Lower lobe of right lung (tissue), 2 donors: ENCODE results near the gene NSA2. TPM values are rescaled to one million over a fixed set of nuclear protein-coding genes. Genes with fewer than 3 reads are reported as not detected.
"Not testable (repeated sequence)": the region's sequence is repeated elsewhere in the genome, so short reads cannot be mapped to it uniquely, and the experiment has no call there.

ENCODE experiments used
- ATAC-seq, 2 donors: fragments of 200-7000 bp; cut with Tn5 transposase; one replicate each; pipeline ENCODE4 v1.9.1; 2020 to 2022; ENCODE audit warnings: mild to moderate bottlenecking in 2 of 2, moderate library complexity in 2 of 2
- DNase-seq: peaks from one replicate; pipeline ENCODE4 v3.0.0-alpha.2; 2020
- H3K27ac ChIP-seq: fragments of 200-600 bp; one replicate; pipeline ENCODE4 v1.8.0; 2022
- H3K27me3 ChIP-seq: fragments of 200-600 bp; one replicate; pipeline ENCODE4 v1.8.0; 2022; ENCODE audit warnings: low read depth
- H3K36me3 ChIP-seq: fragments of 200-600 bp; one replicate; pipeline ENCODE4 v1.8.0; 2022; ENCODE audit warnings: mild to moderate bottlenecking
- H3K4me1 ChIP-seq: fragments of 200-600 bp; one replicate; pipeline ENCODE4 v1.8.0; 2022
- H3K4me3 ChIP-seq: fragments of 200-600 bp; one replicate; pipeline ENCODE4 v1.8.0; 2022; ENCODE audit warnings: mild to moderate bottlenecking
- H3K9me3 ChIP-seq: fragments of 200-600 bp; one replicate; pipeline ENCODE4 v1.8.0; 2022
- CTCF ChIP-seq: fragments of 200-600 bp; IDR thresholded peaks from one replicate; pipeline ENCODE4 v1.8.0; 2022; ENCODE audit warnings: antibody characterized with exemption, mild to moderate bottlenecking
- intact Hi-C: fragments of 100-400 bp; cut with DNase I; formaldehyde crosslinking; loops from one replicate; pipeline ENCODE4 v1.11.0; 2022
- total RNA-seq: library from RNA; stranded (reverse); fragmentation: NEBNext Ultra II Directional; extraction: Animal tissue kit (Norgen Biotek cat#: 25700); gene quantifications from one replicate; pipeline ENCODE4 v1.2.1, GENCODE V29; 2021
- donor health status: DM: no; HTN: yes; CAD: no; lungs with severe emphysema.

NSA2 gene
- total RNA-seq, 1 donor from 2014 or later, result 51.7 TPM

DNA sequence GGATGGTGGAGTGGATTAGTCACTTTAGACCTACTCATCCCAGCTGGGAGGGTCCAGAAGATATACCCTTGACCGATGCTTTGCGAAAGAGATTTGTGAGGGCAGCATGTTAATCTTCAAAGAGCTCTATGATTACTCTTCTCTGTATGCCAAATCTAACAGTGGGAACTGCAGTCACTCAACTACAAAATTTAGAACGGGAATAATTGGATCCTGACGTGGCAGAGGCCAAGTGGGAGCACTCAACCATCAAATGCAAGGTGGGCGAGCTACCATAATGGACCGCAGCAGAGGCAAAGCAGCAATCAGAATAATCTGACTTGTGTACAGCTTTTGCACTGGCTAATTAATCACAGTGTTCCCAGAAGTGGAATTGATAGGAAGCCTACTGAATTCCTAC, 20.4 kb downstream of the NSA2 start:
- intact Hi-C loops, result no loop called here
- DNase-seq (no peak), ATAC-seq (no peak)
- Histone ChIP-seq H3K27me3 (no peaks in the 10 kb centered on the region), H3K4me1 (no peaks in the 10 kb centered on the region), H3K4me3 (no peak overlapping the region), H3K9me3 (no peaks in the 10 kb centered on the region), H3K27ac (no peak overlapping the region), H3K36me3 (no peaks in the 10 kb centered on the region)
- TF ChIP-seq CTCF, result no peak

DNA sequence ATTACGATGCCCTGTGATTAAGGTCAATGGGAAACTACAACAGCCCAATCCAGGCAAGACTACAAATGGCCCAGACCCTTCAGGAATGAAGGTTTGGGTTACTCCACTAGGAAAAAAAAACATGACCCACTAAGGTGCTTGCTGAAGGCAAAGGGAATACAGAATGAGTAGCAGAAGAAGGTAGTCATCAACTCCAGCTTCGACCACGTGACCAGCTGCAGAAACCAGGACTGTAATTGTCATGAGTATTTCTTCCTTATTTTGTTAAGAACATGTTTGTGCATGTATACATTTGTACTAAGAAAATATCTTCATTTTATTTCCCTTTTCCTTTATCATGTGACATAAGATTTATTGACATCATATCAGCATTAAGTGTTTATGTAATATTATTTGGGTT, 24.6 kb downstream of the NSA2 start:
- H3K4me3 ChIP-seq, intact Hi-C loops, DNase-seq, H3K27ac ChIP-seq, H3K27me3 ChIP-seq, H3K36me3 ChIP-seq, H3K9me3 ChIP-seq, ATAC-seq, H3K4me1 ChIP-seq: not testable (repeated sequence)

- intact Hi-C loops, result no loop called here
- Histone ChIP-seq H3K4me1 (no peaks in the 10 kb centered on the region), H3K4me3 (no peak overlapping the region), H3K36me3 (no peaks in the 10 kb centered on the region), H3K9me3 (no peaks in the 10 kb centered on the region), H3K27me3 (no peaks in the 10 kb centered on the region), H3K27ac (no peak overlapping the region)
- no peak for DNase-seq
- ATAC-seq, result no peak
- no peak for TF ChIP-seq CTCF
Observed at GRCh38 chr5:74798977-74799911, 32.2 kb downstream of the NSA2 start.

DNA sequence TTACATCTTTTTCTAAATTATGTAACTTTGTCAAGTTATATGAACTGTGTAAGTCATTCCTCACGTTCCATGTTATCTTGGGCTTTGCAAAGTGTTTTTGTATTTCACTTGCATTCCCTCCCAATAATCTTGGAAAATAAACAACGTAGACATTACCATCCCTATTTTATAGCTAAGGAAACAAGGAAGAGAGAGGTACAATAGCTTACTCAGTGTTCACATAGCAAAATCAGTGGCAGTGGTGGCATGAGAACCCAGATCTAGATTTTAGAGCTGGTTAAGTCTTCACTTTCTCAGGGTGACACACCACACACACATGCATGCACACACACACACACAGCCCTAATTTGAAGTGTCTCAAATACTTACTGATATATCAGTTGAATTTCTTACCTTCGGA, 34.1 kb downstream of the NSA2 start:
- intact Hi-C loops, result no loop called here
- no peak for DNase-seq
- H3K4me1 ChIP-seq, result no peaks in the 10 kb centered on the region
- ATAC-seq, result no peak
- no peak overlapping the region for H3K27ac ChIP-seq
- no peak for TF ChIP-seq CTCF
- no peaks in the 10 kb centered on the region for H3K36me3 ChIP-seq
- no peak overlapping the region for H3K4me3 ChIP-seq
- H3K27me3 ChIP-seq, result no peaks in the 10 kb centered on the region
- no peaks in the 10 kb centered on the region for H3K9me3 ChIP-seq

DNA sequence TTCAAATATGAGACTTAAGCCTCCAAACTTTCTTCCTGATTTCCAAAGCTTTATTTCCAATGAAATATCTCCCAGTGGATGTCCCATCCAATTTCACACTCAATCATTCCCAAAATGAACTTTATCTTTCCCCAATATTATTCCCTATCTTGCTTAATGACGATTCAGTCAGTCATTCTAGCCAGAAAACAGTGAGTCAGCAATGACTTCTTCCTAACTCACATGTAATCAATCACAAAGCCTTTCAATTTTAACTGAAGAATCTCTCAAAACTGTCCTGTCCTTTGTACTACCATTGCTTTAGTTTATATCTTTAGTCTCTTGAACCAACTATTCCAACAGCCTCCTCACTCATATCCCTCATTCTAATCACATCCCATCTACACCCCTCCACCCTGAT, 34.9 kb downstream of the NSA2 start:
- no peak for DNase-seq
- H3K4me1 ChIP-seq, result no peaks in the 10 kb centered on the region
- H3K36me3 ChIP-seq, result no peaks in the 10 kb centered on the region
- no peak overlapping the region for H3K4me3 ChIP-seq
- no peak overlapping the region for H3K27ac ChIP-seq
- ATAC-seq, result no peak
- intact Hi-C loops, result no loop called here
- TF ChIP-seq CTCF, result no peak
- no peaks in the 10 kb centered on the region for H3K27me3 ChIP-seq
- H3K9me3 ChIP-seq, result no peaks in the 10 kb centered on the region

DNA sequence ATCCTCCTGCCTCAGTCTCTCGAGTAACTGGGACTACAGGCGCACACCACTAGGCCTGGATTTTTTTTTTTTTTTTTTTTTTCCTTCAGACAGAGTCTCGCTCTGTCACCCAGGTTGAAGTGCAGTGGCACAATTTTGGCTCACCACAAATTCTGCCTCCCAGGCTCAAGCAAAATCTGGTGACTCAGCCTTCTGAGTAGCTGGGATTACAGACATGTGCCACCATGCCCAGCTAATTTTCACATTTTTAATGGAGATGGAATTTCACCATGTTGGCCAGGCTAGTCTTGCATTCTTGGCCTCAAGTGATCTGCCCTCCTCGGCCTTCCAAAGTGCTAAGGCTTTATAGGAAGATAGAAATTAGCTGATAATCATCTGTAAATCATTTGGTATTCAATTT, 43.9 kb downstream of the NSA2 start:
- Histone ChIP-seq H3K4me3 (no peak overlapping the region), H3K36me3 (no peaks in the 10 kb centered on the region), H3K27me3 (no peaks in the 10 kb centered on the region), H3K4me1 (no peaks in the 10 kb centered on the region), H3K9me3 (no peaks in the 10 kb centered on the region), H3K27ac (no peak overlapping the region)
- intact Hi-C loops, result no loop called here
- no peak for DNase-seq
- ATAC-seq, result no peak
- TF ChIP-seq CTCF, result no peak
